GM23248 (cell line): ENCODE data around the gene EDN3. TPM values are rescaled to one million over a fixed set of nuclear protein-coding genes. Genes with fewer than 3 reads are reported as not detected.

ENCODE experiments used
- DNase-seq: peaks from one replicate; pipeline ENCODE4 v3.0.0-alpha.2; 2015
- H2AFZ ChIP-seq: fragments of 200-600 bp; sonication (generic); 2 replicates; pipeline ENCODE4 v1.6.1; 2016; ENCODE audit warnings: antibody characterized with exemption
- H3F3A ChIP-seq: fragments of 200-600 bp; sonication (generic); 2 replicates; pipeline ENCODE4 v1.6.1; 2016; ENCODE audit warnings: mild to moderate bottlenecking, antibody characterized with exemption, mixed run types; ENCODE audit not compliant: insufficient read depth
- H3K27ac ChIP-seq: fragments of 200-600 bp; sonication (generic); 2 replicates; pipeline ENCODE4 v1.5.1; 2016; ENCODE audit warnings: mild to moderate bottlenecking
- H3K27me3 ChIP-seq: fragments of 200-600 bp; sonication (generic); replicated peaks from 2 replicates; pipeline ENCODE4 v1.6.1; 2016; ENCODE audit warnings: mild to moderate bottlenecking; ENCODE audit not compliant: insufficient read depth
- H3K36me3 ChIP-seq: fragments of 200-600 bp; sonication (generic); 2 replicates; pipeline ENCODE4 v1.6.1; 2016; ENCODE audit warnings: low read depth, mild to moderate bottlenecking
- H3K4me1 ChIP-seq: fragments of 200-600 bp; sonication (generic); 2 replicates; pipeline ENCODE4 v1.6.1; 2016; ENCODE audit warnings: mild to moderate bottlenecking; ENCODE audit not compliant: insufficient read depth
- H3K4me2 ChIP-seq: fragments of 200-600 bp; sonication (generic); one replicate; pipeline ENCODE4 v1.6.1; 2016; ENCODE audit warnings: mild to moderate bottlenecking; ENCODE audit not compliant: unreplicated experiment
- H3K4me3 ChIP-seq: fragments of 200-600 bp; sonication (generic); 2 replicates; pipeline ENCODE4 v1.5.1; 2016; ENCODE audit warnings: mild to moderate bottlenecking
- H3K79me2 ChIP-seq: fragments of 200-600 bp; sonication (generic); 2 replicates; pipeline ENCODE4 v1.6.1; 2016; ENCODE audit warnings: mild to moderate bottlenecking; ENCODE audit not compliant: insufficient read depth
- H3K9ac ChIP-seq: fragments of 200-600 bp; sonication (generic); 2 replicates; pipeline ENCODE4 v1.6.1; 2016; ENCODE audit warnings: mild to moderate bottlenecking
- H3K9me2 ChIP-seq: fragments of 200-600 bp; sonication (generic); 2 replicates; pipeline ENCODE4 v1.6.1; 2016; ENCODE audit warnings: mixed run types, mild to moderate bottlenecking, moderate library complexity; ENCODE audit not compliant: insufficient read depth
- H3K9me3 ChIP-seq: fragments of 200-600 bp; sonication (generic); one replicate; pipeline ENCODE4 v1.6.1; 2017; ENCODE audit warnings: low read depth
- H4K20me1 ChIP-seq: fragments of 200-600 bp; sonication (generic); 2 replicates; pipeline ENCODE4 v1.6.0; 2016; ENCODE audit not compliant: insufficient read depth
- EZH2 ChIP-seq: fragments of 200-600 bp; sonication (generic); IDR thresholded peaks from 2 replicates; pipeline ENCODE4 v1.6.1; 2018; ENCODE audit warnings: antibody characterized with exemption, mild to moderate bottlenecking; ENCODE audit not compliant: insufficient read depth, poor library complexity, severe bottlenecking
- EZH2phosphoT487 ChIP-seq: fragments of 200-600 bp; sonication (generic); IDR thresholded peaks from 2 replicates; pipeline ENCODE4 v1.6.1; 2018; ENCODE audit warnings: antibody characterized with exemption, moderate library complexity, mild to moderate bottlenecking, low read depth; ENCODE audit not compliant: insufficient read depth
- WGBS, 2 experiments: methylation state at CpG; one replicate each; pipeline ENCODE4 v1.1.6; 2015 to 2017; ENCODE audit warnings: low lambda C conversion rate in 2 of 2, low coverage in 1 of 2; ENCODE audit errors: missing lambda C conversion rate in 2 of 2; 5-methylcytosine and 5-hydroxymethylcytosine counted together
- in situ Hi-C: fragments of 300-500 bp; cut with MboI; formaldehyde crosslinking; loops from 2 replicates; pipeline ENCODE4 v1.15.0; 2020
- polyA plus RNA-seq: library from polyadenylated mRNA; unstranded; fragments of >200 nt; fragmentation: Nextera tagmentation; extraction: Ambion mirVana; gene quantifications from 2 replicates; pipeline ENCODE4 v1.2.1, GENCODE V29; 2016
- total RNA-seq: library from RNA; depleted of rRNA; stranded (reverse); fragments of >200 nt; shearing (Covaris generic); gene quantifications from 2 replicates; pipeline ENCODE4 v1.2.3, GENCODE V29; 2014

EDN3 gene
- total and polyA plus RNA-seq, 2 experiments from 2014 or later, result not detected

GRCh38 chr20:59309218-59309617, 8.8 kb downstream of the EDN3 start:
- no peaks in the 10 kb centered on the region for H3K4me1 ChIP-seq
- in situ Hi-C loops, result no loop called here
- H3K9me3 ChIP-seq, result no peaks in the 10 kb centered on the region
- no peaks in the 10 kb centered on the region for H3K36me3 ChIP-seq
- DNase-seq, result no peak
- TF ChIP-seq EZH2phosphoT487, result no peak
- no peak for TF ChIP-seq EZH2
- no peaks in the 10 kb centered on the region for H3K27me3 ChIP-seq
- H4K20me1 ChIP-seq, result no peaks in the 10 kb centered on the region
- H3K27ac ChIP-seq, result no peak overlapping the region
- H3K4me2 ChIP-seq, result no peak overlapping the region
- no peaks in the 10 kb centered on the region for H3K9me2 ChIP-seq
- H2AFZ ChIP-seq, result no peak overlapping the region
- WGBS, 2 experiments, result 29 to 35% methylated on average over 3 of the region's 3 CpGs
- no peak overlapping the region for H3K9ac ChIP-seq
- H3K4me3 ChIP-seq, result no peak overlapping the region
- H3K79me2 ChIP-seq, result no peaks in the 10 kb centered on the region
- H3F3A ChIP-seq, result no peaks in the 10 kb centered on the region

GRCh38 chr20:59314997-59315396, 14.6 kb downstream of the EDN3 start:
- WGBS, 2 experiments, result 25 to 31% methylated on average over 2 of the region's 2 CpGs
- Histone ChIP-seq H3K79me2 (no peaks in the 10 kb centered on the region), H3K4me2 (no peak overlapping the region), H3K27ac (no peak overlapping the region), H3K9ac (no peak overlapping the region), H2AFZ (no peak overlapping the region), H3K4me1 (no peaks in the 10 kb centered on the region), H3K27me3 (no peaks in the 10 kb centered on the region; the same call in 1 of the 2 replicates), H4K20me1 (no peaks in the 10 kb centered on the region), H3K36me3 (no peaks in the 10 kb centered on the region), H3K4me3 (no peak overlapping the region), H3K9me3 (no peaks in the 10 kb centered on the region), H3F3A (no peaks in the 10 kb centered on the region), H3K9me2 (no peaks in the 10 kb centered on the region)
- no peak for DNase-seq
- TF ChIP-seq EZH2phosphoT487, result no peak
- TF ChIP-seq EZH2, result no peak
- in situ Hi-C loops, result no loop called here

- H3K9ac ChIP-seq, result no peak overlapping the region
- in situ Hi-C loops, result no loop called here
- 53 to 58% methylated on average over 13 of the region's 13 CpGs for WGBS, 2 experiments
- no peak overlapping the region for H3K4me2 ChIP-seq
- H3K27ac ChIP-seq, result no peak overlapping the region
- no peak overlapping the region for H2AFZ ChIP-seq
- H3K27me3 ChIP-seq, result no peaks in the 10 kb centered on the region; the same call in 1 of the 2 replicates
- no peaks in the 10 kb centered on the region for H3K9me2 ChIP-seq
- H3F3A ChIP-seq, result no peaks in the 10 kb centered on the region
- H3K36me3 ChIP-seq, result no peaks in the 10 kb centered on the region
- H3K9me3 ChIP-seq, result no peaks in the 10 kb centered on the region
- no peak for TF ChIP-seq EZH2phosphoT487
- no peak for TF ChIP-seq EZH2
- no peaks in the 10 kb centered on the region for H3K79me2 ChIP-seq
- H3K4me1 ChIP-seq, result no peaks in the 10 kb centered on the region
- no peak for DNase-seq
- no peak overlapping the region for H3K4me3 ChIP-seq
- no peaks in the 10 kb centered on the region for H4K20me1 ChIP-seq
Observed at GRCh38 chr20:59316911-59317731, 16.7 kb downstream of the EDN3 start.

- no peak overlapping the region for H3K4me3 ChIP-seq
- no peak overlapping the region for H3K4me2 ChIP-seq
- no peak for DNase-seq
- whole genome bisulfite sequencing, 2 experiments, result 71 to 74% methylated on average over 20 of the region's 20 CpGs
- no peaks in the 10 kb centered on the region; the same call in 1 of the 2 replicates for H3K27me3 ChIP-seq
- no peaks in the 10 kb centered on the region for H4K20me1 ChIP-seq
- TF ChIP-seq EZH2phosphoT487 (no peak), EZH2 (no peak)
- H3K4me1 ChIP-seq, result no peaks in the 10 kb centered on the region
- H3K9me3 ChIP-seq, result no peaks in the 10 kb centered on the region
- in situ Hi-C loops, result no loop called here
- H3K79me2 ChIP-seq, result no peaks in the 10 kb centered on the region
- H2AFZ ChIP-seq, result no peak overlapping the region
- H3K9ac ChIP-seq, result no peak overlapping the region
- H3K36me3 ChIP-seq, result no peaks in the 10 kb centered on the region
- H3K27ac ChIP-seq, result no peak overlapping the region
- no peaks in the 10 kb centered on the region for H3K9me2 ChIP-seq
- no peaks in the 10 kb centered on the region for H3F3A ChIP-seq
Observed at GRCh38 chr20:59318201-59318790, 17.9 kb downstream of the EDN3 start.
